ENCODE data around the gene POTED.
"Not testable (repeated sequence)": the region's sequence is repeated elsewhere in the genome, so short reads cannot be mapped to it uniquely, and the experiment has no call there.

Gene POTED

DNA sequence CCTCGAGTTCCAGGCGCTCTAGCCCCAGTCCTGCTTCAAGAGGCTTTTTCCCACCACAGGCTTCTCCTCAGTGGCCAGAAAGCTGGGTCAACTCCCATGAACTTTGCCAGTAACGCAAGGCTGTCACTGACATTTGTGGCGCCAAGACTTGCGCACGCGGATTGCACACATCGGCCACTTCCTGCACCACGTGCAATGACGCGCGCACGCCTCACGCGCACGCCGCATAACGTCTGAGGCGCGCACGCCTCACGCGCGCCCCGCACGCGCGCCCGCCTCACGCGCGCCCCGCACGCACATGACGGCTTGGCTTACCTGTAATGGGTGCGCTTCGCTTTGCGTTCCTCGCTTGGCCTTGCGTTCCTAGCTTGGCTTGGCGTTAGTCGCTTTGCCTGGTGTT lies at the start of gene POTED:
TSS of gene POTED (plus strand) at position 301 of the 400 bp plus-strand sequence. CDS start 452 bp downstream, outside the sequence.
- DNase-seq: not testable (repeated sequence)

DNA sequence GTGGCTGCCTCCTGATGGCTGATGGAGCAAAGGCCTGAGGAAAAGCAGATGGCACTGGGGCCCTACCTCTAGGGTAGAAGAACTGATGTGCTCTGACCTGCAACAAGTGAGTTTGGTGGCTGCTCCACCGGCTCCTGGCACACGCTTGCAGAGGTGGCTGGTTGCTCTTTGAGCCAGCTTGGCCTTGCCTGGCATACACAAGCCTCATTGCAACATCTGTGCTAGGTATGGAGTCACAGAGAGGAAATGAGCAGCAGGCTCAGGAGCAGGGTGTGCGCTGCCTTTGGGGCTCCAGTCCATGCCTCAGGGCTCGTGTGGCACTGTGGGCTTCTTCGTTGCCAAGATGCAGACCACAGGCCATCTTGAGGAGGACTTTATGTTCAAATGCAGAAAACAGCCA lies 40.5 kb downstream of the POTED start:
- not testable (repeated sequence) for DNase-seq

DNA sequence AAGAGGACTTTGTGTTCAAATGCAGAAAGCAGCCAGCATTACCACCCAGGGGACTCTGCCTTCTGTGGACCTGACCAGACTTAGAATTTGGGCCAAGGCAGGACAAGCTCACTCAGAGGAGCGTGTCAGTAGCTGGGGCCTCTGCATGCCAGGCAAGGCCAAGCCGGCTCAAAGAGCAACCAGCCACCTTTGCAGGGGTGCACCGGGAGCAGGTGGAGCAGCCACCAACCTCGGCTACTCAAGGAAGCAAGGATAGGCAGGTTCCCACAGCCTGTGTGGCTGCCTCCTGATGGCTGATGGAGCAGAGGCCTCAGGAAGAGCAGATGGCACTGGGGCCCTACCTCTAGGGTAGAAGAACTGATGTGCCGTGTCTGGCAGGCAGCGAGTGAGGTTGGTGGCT lies 42.2 kb downstream of the POTED start:
- not testable (repeated sequence) for DNase-seq
